ENCODE measurements around the gene S100A8.
A peak's percentile ranks its signal among the peaks of the same experiment; 100 is the strongest.
"Not testable (repeated sequence)": the region's sequence is repeated elsewhere in the genome, so short reads cannot be mapped to it uniquely, and the experiment has no call there.

Gene S100A8

GRCh38 chr1:153417136-153417888, 26.4 kb upstream of the S100A8 start:
- DNase-seq (ENCODE audit: low read depth in 2 of 2) = no peak

- no peak for DNase-seq (ENCODE audit: low read depth in 2 of 2)
These were observed 25.1 kb upstream of the S100A8 start, which contains the start of gene S100A7A for GRCh38 chr1:153415850-153416570. Gene S100A7A, plus strand, starts transcription at chr1:153416520. Its CDS starts 1,563 bp downstream, at chr1:153418083.

GRCh38 chr1:153413961-153414360, 23.1 kb upstream of the S100A8 start:
- not testable (repeated sequence) for DNase-seq (ENCODE audit: low read depth in 2 of 2)

- not testable (repeated sequence) for DNase-seq (ENCODE audit: low read depth in 2 of 2)
These were observed 16.4 kb upstream of the S100A8 start for GRCh38 chr1:153407274-153407673.

- DNase-seq (ENCODE audit: low read depth in 2 of 2) = not testable (repeated sequence)
These were observed 15.1 kb upstream of the S100A8 start for GRCh38 chr1:153405825-153406599.

- DNase-seq (ENCODE audit: low read depth in 2 of 2) = peak; percentile 30 to 55
These were observed 13.9 kb upstream of the S100A8 start for GRCh38 chr1:153404768-153405167.

GRCh38 chr1:153404086-153404635, 13.3 kb upstream of the S100A8 start:
- DNase-seq (ENCODE audit: low read depth in 2 of 2) = no peak

- DNase-seq (ENCODE audit: low read depth in 2 of 2) = no peak
These were observed 12.7 kb upstream of the S100A8 start for GRCh38 chr1:153403421-153404085.

- DNase-seq (ENCODE audit: low read depth in 2 of 2) = no peak
These were observed 11.4 kb upstream of the S100A8 start for GRCh38 chr1:153402226-153402625.

GRCh38 chr1:153401461-153401860, 10.6 kb upstream of the S100A8 start:
- no peak for DNase-seq (ENCODE audit: low read depth in 2 of 2)

GRCh38 chr1:153400244-153400643, 9.4 kb upstream of the S100A8 start:
- no peak for DNase-seq (ENCODE audit: low read depth in 2 of 2)

GRCh38 chr1:153399401-153400055, 8.7 kb upstream of the S100A8 start:
- DNase-seq (ENCODE audit: low read depth in 2 of 2) = no peak

GRCh38 chr1:153397924-153398651, 7.2 kb upstream of the S100A8 start:
- no peak for DNase-seq (ENCODE audit: low read depth in 2 of 2)

- no peak for DNase-seq (ENCODE audit: low read depth in 2 of 2)
These were observed 6.4 kb upstream of the S100A8 start for GRCh38 chr1:153397051-153397923.

GRCh38 chr1:153396461-153396860, 5.6 kb upstream of the S100A8 start:
- DNase-seq (ENCODE audit: low read depth in 2 of 2) = no peak

GRCh38 chr1:153395776-153396175, 4.9 kb upstream of the S100A8 start:
- DNase-seq (ENCODE audit: low read depth in 2 of 2) = no peak

GRCh38 chr1:153395136-153395685, 4.3 kb upstream of the S100A8 start:
- DNase-seq (ENCODE audit: low read depth in 2 of 2) = no peak

GRCh38 chr1:153394391-153394790, 3.5 kb upstream of the S100A8 start:
- no peak for DNase-seq (ENCODE audit: low read depth in 2 of 2)

- no peak for DNase-seq (ENCODE audit: low read depth in 2 of 2)
These were observed 3.1 kb upstream of the S100A8 start for GRCh38 chr1:153393926-153394325.
